Neural cell (in vitro differentiated cells): ENCODE results near the gene SPSB4. TPM values are rescaled to one million over a fixed set of nuclear protein-coding genes. Genes with fewer than 3 reads are reported as not detected.
A peak's percentile ranks its signal among the peaks of the same experiment; 100 is the strongest.

Source experiments
- H2AFZ ChIP-seq: fragments of 200-600, 300-800 bp; sonication (generic), shearing (Covaris generic); 2 replicates; pipeline ENCODE4 v1.6.0; 2014; ENCODE audit warnings: low read depth, mild to moderate bottlenecking, antibody characterized with exemption, low read length, moderate library complexity
- H3F3A ChIP-seq: fragments of 200-600 bp; shearing (Covaris generic); 2 replicates; pipeline ENCODE4 v1.6.1; 2016; ENCODE audit warnings: mild to moderate bottlenecking, moderate library complexity, mixed read lengths, antibody characterized with exemption, low read length; ENCODE audit not compliant: insufficient read depth, poor library complexity, severe bottlenecking
- H3K27ac ChIP-seq: fragments of 200-600, 300-800 bp; sonication (generic), shearing (Covaris generic); 2 replicates; pipeline ENCODE4 v1.5.1; 2014; ENCODE audit warnings: mild to moderate bottlenecking, low read length, moderate library complexity
- H3K27me3 ChIP-seq: fragments of 300-800, 200-600 bp; sonication (generic), shearing (Covaris generic); 2 replicates; pipeline ENCODE4 v1.6.0; 2014; ENCODE audit warnings: mild to moderate bottlenecking, low read depth, low read length, moderate library complexity; ENCODE audit not compliant: insufficient read depth
- H3K36me3 ChIP-seq: fragments of 300-800, 200-600 bp; sonication (generic), shearing (Covaris generic); 2 replicates; pipeline ENCODE4 v1.5.1; 2014; ENCODE audit warnings: mild to moderate bottlenecking, antibody characterized with exemption, low read length, moderate library complexity; ENCODE audit not compliant: insufficient read depth
- H3K4me2 ChIP-seq: fragments of 300-800, 200-600 bp; sonication (generic), shearing (Covaris generic); 2 replicates; pipeline ENCODE4 v1.6.0; 2014; ENCODE audit warnings: mild to moderate bottlenecking, low read length
- H3K4me3 ChIP-seq: fragments of 300-800, 200-600 bp; sonication (generic), shearing (Covaris generic); 2 replicates; pipeline ENCODE4 v1.5.1; 2014; ENCODE audit warnings: mild to moderate bottlenecking, low read length, moderate library complexity
- H3K79me2 ChIP-seq: fragments of 200-600 bp; shearing (Covaris generic); replicated peaks from 2 replicates; pipeline ENCODE4 v1.6.0; 2014; ENCODE audit warnings: mild to moderate bottlenecking, low read length, moderate library complexity; ENCODE audit not compliant: insufficient read depth
- H3K9ac ChIP-seq: fragments of 300-800, 200-600 bp; sonication (generic), shearing (Covaris generic); 2 replicates; pipeline ENCODE4 v1.6.1; 2016; ENCODE audit warnings: mild to moderate bottlenecking, low read length, mixed read lengths
- H3K9me2 ChIP-seq: fragments of 200-600 bp; shearing (Covaris generic); 2 replicates; pipeline ENCODE4 v1.6.1; 2016; ENCODE audit warnings: mild to moderate bottlenecking, low read length, mixed read lengths; ENCODE audit not compliant: insufficient read depth
- H3K9me3 ChIP-seq: fragments of 200-600, 300-800 bp; sonication (generic), shearing (Covaris generic); 2 replicates; pipeline ENCODE4 v1.6.1; 2016; ENCODE audit warnings: mild to moderate bottlenecking, mixed run types, low read length, moderate library complexity, mixed read lengths
- H4K20me1 ChIP-seq: fragments of 200-600 bp; shearing (Covaris generic); 2 replicates; pipeline ENCODE4 v1.6.1; 2016; ENCODE audit warnings: mild to moderate bottlenecking, mixed run types; ENCODE audit not compliant: insufficient read depth
- EP300 ChIP-seq: fragments of 450-650 bp; conservative IDR thresholded peaks from 2 replicates; pipeline ENCODE4 v1.6.1; 2014; ENCODE audit warnings: antibody characterized with exemption, mild to moderate bottlenecking, moderate library complexity; ENCODE audit not compliant: poor library complexity, severe bottlenecking
- EZH2 ChIP-seq: fragments of 200-600, 300-800 bp; shearing (Covaris generic), sonication (generic); IDR thresholded peaks from 2 replicates; pipeline ENCODE4 v1.6.1; 2014; ENCODE audit warnings: antibody characterized with exemption, low read length, borderline replicate concordance, mild to moderate bottlenecking; ENCODE audit not compliant: insufficient read depth, poor library complexity, severe bottlenecking
- MXI1 ChIP-seq: fragments of 450-650 bp; conservative IDR thresholded peaks from 2 replicates; pipeline ENCODE4 v1.6.1; 2014; ENCODE audit warnings: antibody characterized with exemption, mild to moderate bottlenecking; ENCODE audit not compliant: poor library complexity, severe bottlenecking
- POLR2AphosphoS5 ChIP-seq: IDR thresholded peaks from 2 replicates; pipeline ENCODE4 v1.6.1; 2012
- RAD21 ChIP-seq: fragments of 450-650 bp; conservative IDR thresholded peaks from 2 replicates; pipeline ENCODE4 v1.6.1; 2014; ENCODE audit warnings: antibody characterized with exemption, mild to moderate bottlenecking, moderate library complexity
- SMC3 ChIP-seq: fragments of 450-650 bp; conservative IDR thresholded peaks from 2 replicates; pipeline ENCODE4 v1.6.1; 2014; ENCODE audit warnings: antibody characterized with exemption, mild to moderate bottlenecking, moderate library complexity; ENCODE audit not compliant: poor library complexity
- TAF1 ChIP-seq: IDR thresholded peaks from 2 replicates; pipeline ENCODE4 v1.6.1; 2012; ENCODE audit warnings: low read depth
- polyA plus RNA-seq: library from polyadenylated mRNA; depleted of rRNA; stranded (reverse); fragments of >200 nt; gene quantifications from 2 replicates; pipeline ENCODE4 v1.2.3, GENCODE V29; 2014
- TF ChIP-seq, protein P1 (sequence below): IDR thresholded peaks from 2 replicates; pipeline ENCODE4 v1.6.1; 2012; ENCODE audit warnings: borderline replicate concordance
- TF ChIP-seq, protein P2 (sequence below): fragments of 450-650 bp; IDR thresholded peaks from 2 replicates; pipeline ENCODE4 v1.5.1; 2014; ENCODE audit warnings: antibody characterized with exemption, mild to moderate bottlenecking, moderate library complexity; ENCODE audit not compliant: poor library complexity, severe bottlenecking

Gene SPSB4
- polyA plus RNA-seq, 1 donor from 2014 or later = 6.1 TPM

DNA sequence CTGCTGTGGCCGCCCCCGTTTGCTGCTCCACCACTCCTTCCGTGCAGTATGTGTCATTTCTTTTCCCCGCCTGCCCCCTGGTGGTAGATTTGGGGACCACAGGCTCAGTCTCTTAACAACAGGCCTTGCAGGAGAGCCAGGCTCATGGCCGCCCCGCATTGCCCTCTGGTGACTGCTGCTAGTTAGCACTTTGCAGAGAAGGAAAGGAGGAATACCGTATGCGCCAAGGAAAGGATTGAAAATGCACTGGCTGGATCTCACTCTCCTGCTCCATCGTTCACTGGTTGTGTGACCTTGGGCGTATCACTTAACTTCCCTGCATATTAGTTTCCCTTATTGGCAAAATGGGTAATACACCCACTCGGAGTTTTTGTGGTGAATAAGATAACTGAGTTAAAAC lies 141.2 kb downstream of the SPSB4 start:
- H3K36me3 ChIP-seq = no peaks in the 10 kb centered on the region
- TF ChIP-seq RAD21 = peak; percentile 99
- TF ChIP-seq TAF1 = no peak
- TF ChIP-seq, protein P1, sequence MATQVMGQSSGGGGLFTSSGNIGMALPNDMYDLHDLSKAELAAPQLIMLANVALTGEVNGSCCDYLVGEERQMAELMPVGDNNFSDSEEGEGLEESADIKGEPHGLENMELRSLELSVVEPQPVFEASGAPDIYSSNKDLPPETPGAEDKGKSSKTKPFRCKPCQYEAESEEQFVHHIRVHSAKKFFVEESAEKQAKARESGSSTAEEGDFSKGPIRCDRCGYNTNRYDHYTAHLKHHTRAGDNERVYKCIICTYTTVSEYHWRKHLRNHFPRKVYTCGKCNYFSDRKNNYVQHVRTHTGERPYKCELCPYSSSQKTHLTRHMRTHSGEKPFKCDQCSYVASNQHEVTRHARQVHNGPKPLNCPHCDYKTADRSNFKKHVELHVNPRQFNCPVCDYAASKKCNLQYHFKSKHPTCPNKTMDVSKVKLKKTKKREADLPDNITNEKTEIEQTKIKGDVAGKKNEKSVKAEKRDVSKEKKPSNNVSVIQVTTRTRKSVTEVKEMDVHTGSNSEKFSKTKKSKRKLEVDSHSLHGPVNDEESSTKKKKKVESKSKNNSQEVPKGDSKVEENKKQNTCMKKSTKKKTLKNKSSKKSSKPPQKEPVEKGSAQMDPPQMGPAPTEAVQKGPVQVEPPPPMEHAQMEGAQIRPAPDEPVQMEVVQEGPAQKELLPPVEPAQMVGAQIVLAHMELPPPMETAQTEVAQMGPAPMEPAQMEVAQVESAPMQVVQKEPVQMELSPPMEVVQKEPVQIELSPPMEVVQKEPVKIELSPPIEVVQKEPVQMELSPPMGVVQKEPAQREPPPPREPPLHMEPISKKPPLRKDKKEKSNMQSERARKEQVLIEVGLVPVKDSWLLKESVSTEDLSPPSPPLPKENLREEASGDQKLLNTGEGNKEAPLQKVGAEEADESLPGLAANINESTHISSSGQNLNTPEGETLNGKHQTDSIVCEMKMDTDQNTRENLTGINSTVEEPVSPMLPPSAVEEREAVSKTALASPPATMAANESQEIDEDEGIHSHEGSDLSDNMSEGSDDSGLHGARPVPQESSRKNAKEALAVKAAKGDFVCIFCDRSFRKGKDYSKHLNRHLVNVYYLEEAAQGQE = no peak
- peak; percentile 31 for TF ChIP-seq EP300
- TF ChIP-seq EZH2 = no peak
- TF ChIP-seq SMC3 = peak; percentile 99
- peak; percentile 50 for TF ChIP-seq MXI1
- no peak for TF ChIP-seq POLR2AphosphoS5
- TF ChIP-seq, protein P2, sequence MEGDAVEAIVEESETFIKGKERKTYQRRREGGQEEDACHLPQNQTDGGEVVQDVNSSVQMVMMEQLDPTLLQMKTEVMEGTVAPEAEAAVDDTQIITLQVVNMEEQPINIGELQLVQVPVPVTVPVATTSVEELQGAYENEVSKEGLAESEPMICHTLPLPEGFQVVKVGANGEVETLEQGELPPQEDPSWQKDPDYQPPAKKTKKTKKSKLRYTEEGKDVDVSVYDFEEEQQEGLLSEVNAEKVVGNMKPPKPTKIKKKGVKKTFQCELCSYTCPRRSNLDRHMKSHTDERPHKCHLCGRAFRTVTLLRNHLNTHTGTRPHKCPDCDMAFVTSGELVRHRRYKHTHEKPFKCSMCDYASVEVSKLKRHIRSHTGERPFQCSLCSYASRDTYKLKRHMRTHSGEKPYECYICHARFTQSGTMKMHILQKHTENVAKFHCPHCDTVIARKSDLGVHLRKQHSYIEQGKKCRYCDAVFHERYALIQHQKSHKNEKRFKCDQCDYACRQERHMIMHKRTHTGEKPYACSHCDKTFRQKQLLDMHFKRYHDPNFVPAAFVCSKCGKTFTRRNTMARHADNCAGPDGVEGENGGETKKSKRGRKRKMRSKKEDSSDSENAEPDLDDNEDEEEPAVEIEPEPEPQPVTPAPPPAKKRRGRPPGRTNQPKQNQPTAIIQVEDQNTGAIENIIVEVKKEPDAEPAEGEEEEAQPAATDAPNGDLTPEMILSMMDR = peak; percentile 99
- no peak overlapping the region for H3K27ac ChIP-seq
- H3K4me2 ChIP-seq = no peak overlapping the region
- no peaks in the 10 kb centered on the region for H3K9me3 ChIP-seq
- no peaks in the 10 kb centered on the region for H3F3A ChIP-seq
- H3K79me2 ChIP-seq = no peaks in the 10 kb centered on the region
- no peaks in the 10 kb centered on the region for H3K9me2 ChIP-seq
- no peak overlapping the region for H2AFZ ChIP-seq
- H4K20me1 ChIP-seq = no peaks in the 10 kb centered on the region
- H3K27me3 ChIP-seq = no peaks in the 10 kb centered on the region
- no peak overlapping the region for H3K4me3 ChIP-seq
- no peak overlapping the region for H3K9ac ChIP-seq

DNA sequence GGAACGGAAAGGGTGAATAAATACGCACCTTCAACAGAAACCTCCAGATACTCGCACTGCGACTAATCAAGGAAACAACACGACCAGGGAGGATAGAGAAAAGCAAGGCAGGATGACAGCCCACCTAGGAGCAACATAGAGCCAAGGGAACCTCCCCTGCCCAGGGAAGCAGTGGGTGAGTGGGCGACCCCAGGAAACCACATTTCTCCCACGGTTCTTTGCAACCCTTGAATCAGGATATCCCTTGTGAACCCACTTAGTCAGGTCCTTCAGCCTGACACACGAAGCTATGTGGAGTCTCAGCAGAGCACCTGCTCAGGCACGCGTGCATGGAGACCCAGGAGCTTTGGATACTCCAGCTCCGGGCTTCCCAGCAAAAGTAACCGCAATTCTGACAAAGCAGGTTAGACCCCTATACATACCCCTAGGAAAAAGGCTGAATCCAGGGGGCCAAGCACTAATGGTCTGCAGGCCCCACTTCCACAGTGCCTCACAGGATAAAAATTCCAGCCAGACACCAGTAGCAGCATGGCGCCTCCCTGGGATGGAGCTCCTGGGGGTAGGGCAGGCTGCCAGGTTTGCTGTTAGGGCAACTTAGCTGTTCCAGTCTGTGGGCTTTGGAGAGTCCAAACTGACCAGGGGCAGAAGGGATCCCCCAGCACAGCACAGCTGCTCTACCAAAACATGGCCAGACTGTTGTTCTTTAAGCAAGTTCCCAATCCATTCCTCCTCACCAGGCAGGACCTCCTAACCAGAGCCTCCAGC lies 142.1 kb downstream of the SPSB4 start:
- no peak overlapping the region for H2AFZ ChIP-seq
- H3K9ac ChIP-seq = no peak overlapping the region
- no peaks in the 10 kb centered on the region for H4K20me1 ChIP-seq
- H3K4me3 ChIP-seq = no peak overlapping the region
- H3K27ac ChIP-seq = no peak overlapping the region
- H3K27me3 ChIP-seq = no peaks in the 10 kb centered on the region
- H3K36me3 ChIP-seq = no peaks in the 10 kb centered on the region
- no peaks in the 10 kb centered on the region for H3K79me2 ChIP-seq
- H3K9me2 ChIP-seq = no peaks in the 10 kb centered on the region
- H3F3A ChIP-seq = no peaks in the 10 kb centered on the region
- no peaks in the 10 kb centered on the region for H3K9me3 ChIP-seq
- H3K4me2 ChIP-seq = no peak overlapping the region
- TF ChIP-seq SMC3 = no peak
- TF ChIP-seq, protein P1 = no peak
- TF ChIP-seq POLR2AphosphoS5 = no peak
- TF ChIP-seq EP300 = no peak
- TF ChIP-seq, protein P2 = no peak
- no peak for TF ChIP-seq RAD21
- TF ChIP-seq MXI1 = no peak
- TF ChIP-seq TAF1 = no peak
- no peak for TF ChIP-seq EZH2
